ENCODE measurements around the gene NR5A2. TPM values are rescaled to one million over a fixed set of nuclear protein-coding genes. Genes with fewer than 3 reads are reported as not detected.

NR5A2 gene
- total RNA-seq, 4 donors from 2014 or later = 3.2 to 6.8 (median 6.5) TPM

- TF ChIP-seq CTCF (IDR thresholded peaks at IDR 0.05; ENCODE audit: low read depth) = no peak
Observed at GRCh38 chr1:200128944-200129879, 101.7 kb downstream of the NR5A2 start.

- no peak for TF ChIP-seq CTCF (IDR thresholded peaks at IDR 0.05; ENCODE audit: low read depth)
Observed at GRCh38 chr1:200130552-200130951, 103.0 kb downstream of the NR5A2 start.

- no peak for TF ChIP-seq CTCF (IDR thresholded peaks at IDR 0.05; ENCODE audit: low read depth)
Observed at GRCh38 chr1:200131551-200132125, 104.1 kb downstream of the NR5A2 start.

GRCh38 chr1:200133123-200133522, 105.6 kb downstream of the NR5A2 start:
- no peak for TF ChIP-seq CTCF (IDR thresholded peaks at IDR 0.05; ENCODE audit: low read depth)

GRCh38 chr1:200134116-200134515, 106.6 kb downstream of the NR5A2 start:
- no peak for TF ChIP-seq CTCF (IDR thresholded peaks at IDR 0.05; ENCODE audit: low read depth)

GRCh38 chr1:200136384-200136783, 108.9 kb downstream of the NR5A2 start:
- no peak for TF ChIP-seq CTCF (IDR thresholded peaks at IDR 0.05; ENCODE audit: low read depth)

GRCh38 chr1:200139661-200140250, 112.2 kb downstream of the NR5A2 start:
- no peak for TF ChIP-seq CTCF (IDR thresholded peaks at IDR 0.05; ENCODE audit: low read depth)

Data from subcutaneous adipose tissue (tissue), 4 donors.